OCI-LY1 (cell line): ENCODE data around the gene CDV3.

Source experiments
- H2AFZ ChIP-seq: fragments of 200-600 bp; sonication (generic), shearing (Covaris generic); 2 replicates; pipeline ENCODE4 v1.6.0; 2014; ENCODE audit warnings: antibody characterized with exemption, mild to moderate bottlenecking, low read length
- H3F3A ChIP-seq: fragments of 200-600 bp; sonication (generic), shearing (Covaris generic); 2 replicates; pipeline ENCODE4 v1.6.0; 2014; ENCODE audit warnings: mild to moderate bottlenecking, antibody characterized with exemption, low read length, moderate library complexity; ENCODE audit not compliant: insufficient read depth
- H3K27ac ChIP-seq: fragments of 200-600 bp; sonication (generic); 2 replicates; pipeline ENCODE4 v1.5.1; 2014; ENCODE audit warnings: low read length, mixed run types, mild to moderate bottlenecking, low read depth; ENCODE audit not compliant: poor library complexity, severe bottlenecking
- H3K27me3 ChIP-seq: fragments of 200-600 bp; sonication (generic); 2 replicates; pipeline ENCODE4 v1.6.0; 2014; ENCODE audit warnings: antibody characterized with exemption, mild to moderate bottlenecking, low read length, moderate library complexity; ENCODE audit not compliant: insufficient read depth
- H3K36me3 ChIP-seq: fragments of 200-600 bp; sonication (generic); 2 replicates; pipeline ENCODE4 v1.6.1; 2014; ENCODE audit warnings: mild to moderate bottlenecking, antibody characterized with exemption, low read length, moderate library complexity, mixed read lengths; ENCODE audit not compliant: insufficient read depth
- H3K4me1 ChIP-seq: fragments of 200-600 bp; sonication (generic); 2 replicates; pipeline ENCODE4 v1.5.1; 2014; ENCODE audit warnings: mild to moderate bottlenecking, low read length, moderate library complexity; ENCODE audit not compliant: insufficient read depth, severe bottlenecking
- H3K4me2 ChIP-seq: fragments of 200-600 bp; sonication (generic), shearing (Covaris generic); 2 replicates; pipeline ENCODE4 v1.6.1; 2014; ENCODE audit warnings: low read length
- H3K4me3 ChIP-seq: fragments of 200-600 bp; sonication (generic); 2 replicates; pipeline ENCODE4 v1.5.1; 2014; ENCODE audit warnings: low read length, low read depth, mild to moderate bottlenecking, mixed read lengths; ENCODE audit not compliant: poor library complexity, severe bottlenecking
- H3K79me2 ChIP-seq: fragments of 200-600 bp; shearing (Covaris generic); 2 replicates; pipeline ENCODE4 v1.6.1; 2016; ENCODE audit warnings: mixed run types, low read length, mixed read lengths; ENCODE audit not compliant: insufficient read depth
- H3K9ac ChIP-seq: fragments of 200-600 bp; sonication (generic), shearing (Covaris generic); 2 replicates; pipeline ENCODE4 v1.6.1; 2014; ENCODE audit warnings: mild to moderate bottlenecking, low read length, mixed read lengths
- H3K9me2 ChIP-seq: fragments of 200-600 bp; sonication (generic), shearing (Covaris generic); 2 replicates; pipeline ENCODE4 v1.6.1; 2014; ENCODE audit warnings: low read depth, mild to moderate bottlenecking, low read length, mixed read lengths
- H3K9me3 ChIP-seq: fragments of 200-600 bp; shearing (Covaris generic); 2 replicates; pipeline ENCODE4 v1.6.1; 2014; ENCODE audit warnings: low read length, mixed read lengths
- H4K20me1 ChIP-seq: fragments of 200-600 bp; sonication (generic), shearing (Covaris generic); 2 replicates; pipeline ENCODE4 v1.6.0; 2016; ENCODE audit warnings: mild to moderate bottlenecking, low read length; ENCODE audit not compliant: insufficient read depth
- EZH2 ChIP-seq: fragments of 200-600 bp; sonication (generic), shearing (Covaris generic); IDR thresholded peaks from 2 replicates; pipeline ENCODE4 v1.8.0; 2017; ENCODE audit warnings: borderline replicate concordance, mixed run types, mild to moderate bottlenecking, antibody characterized with exemption, low read length, moderate library complexity, mixed read lengths
- TF ChIP-seq, protein P1 (sequence below): fragments of 200-600 bp; sonication (generic), shearing (Covaris generic); IDR thresholded peaks from 2 replicates; pipeline ENCODE4 v1.5.1; 2017; ENCODE audit warnings: mild to moderate bottlenecking, antibody characterized with exemption, low read length, moderate library complexity, mixed read lengths

Gene CDV3

GRCh38 chr3:133563816-133564215 lies 9.7 kb upstream of the CDV3 start:
- no peak overlapping the region for H2AFZ ChIP-seq
- no peak overlapping the region for H3K4me3 ChIP-seq
- H3K27ac ChIP-seq, result no peak overlapping the region
- H3K79me2 ChIP-seq, result no peaks in the 10 kb centered on the region
- TF ChIP-seq EZH2, result no peak
- TF ChIP-seq, protein P1, sequence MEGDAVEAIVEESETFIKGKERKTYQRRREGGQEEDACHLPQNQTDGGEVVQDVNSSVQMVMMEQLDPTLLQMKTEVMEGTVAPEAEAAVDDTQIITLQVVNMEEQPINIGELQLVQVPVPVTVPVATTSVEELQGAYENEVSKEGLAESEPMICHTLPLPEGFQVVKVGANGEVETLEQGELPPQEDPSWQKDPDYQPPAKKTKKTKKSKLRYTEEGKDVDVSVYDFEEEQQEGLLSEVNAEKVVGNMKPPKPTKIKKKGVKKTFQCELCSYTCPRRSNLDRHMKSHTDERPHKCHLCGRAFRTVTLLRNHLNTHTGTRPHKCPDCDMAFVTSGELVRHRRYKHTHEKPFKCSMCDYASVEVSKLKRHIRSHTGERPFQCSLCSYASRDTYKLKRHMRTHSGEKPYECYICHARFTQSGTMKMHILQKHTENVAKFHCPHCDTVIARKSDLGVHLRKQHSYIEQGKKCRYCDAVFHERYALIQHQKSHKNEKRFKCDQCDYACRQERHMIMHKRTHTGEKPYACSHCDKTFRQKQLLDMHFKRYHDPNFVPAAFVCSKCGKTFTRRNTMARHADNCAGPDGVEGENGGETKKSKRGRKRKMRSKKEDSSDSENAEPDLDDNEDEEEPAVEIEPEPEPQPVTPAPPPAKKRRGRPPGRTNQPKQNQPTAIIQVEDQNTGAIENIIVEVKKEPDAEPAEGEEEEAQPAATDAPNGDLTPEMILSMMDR, result no peak
- no peaks in the 10 kb centered on the region for H3K9me2 ChIP-seq
- no peaks in the 10 kb centered on the region for H4K20me1 ChIP-seq
- H3K9me3 ChIP-seq, result no peaks in the 10 kb centered on the region
- H3K9ac ChIP-seq, result no peak overlapping the region
- H3K4me1 ChIP-seq, result peaks cover 29% of the 10 kb centered on the region
- no peaks in the 10 kb centered on the region for H3F3A ChIP-seq
- H3K27me3 ChIP-seq, result no peaks in the 10 kb centered on the region
- H3K36me3 ChIP-seq, result no peaks in the 10 kb centered on the region
- no peak overlapping the region for H3K4me2 ChIP-seq

DNA sequence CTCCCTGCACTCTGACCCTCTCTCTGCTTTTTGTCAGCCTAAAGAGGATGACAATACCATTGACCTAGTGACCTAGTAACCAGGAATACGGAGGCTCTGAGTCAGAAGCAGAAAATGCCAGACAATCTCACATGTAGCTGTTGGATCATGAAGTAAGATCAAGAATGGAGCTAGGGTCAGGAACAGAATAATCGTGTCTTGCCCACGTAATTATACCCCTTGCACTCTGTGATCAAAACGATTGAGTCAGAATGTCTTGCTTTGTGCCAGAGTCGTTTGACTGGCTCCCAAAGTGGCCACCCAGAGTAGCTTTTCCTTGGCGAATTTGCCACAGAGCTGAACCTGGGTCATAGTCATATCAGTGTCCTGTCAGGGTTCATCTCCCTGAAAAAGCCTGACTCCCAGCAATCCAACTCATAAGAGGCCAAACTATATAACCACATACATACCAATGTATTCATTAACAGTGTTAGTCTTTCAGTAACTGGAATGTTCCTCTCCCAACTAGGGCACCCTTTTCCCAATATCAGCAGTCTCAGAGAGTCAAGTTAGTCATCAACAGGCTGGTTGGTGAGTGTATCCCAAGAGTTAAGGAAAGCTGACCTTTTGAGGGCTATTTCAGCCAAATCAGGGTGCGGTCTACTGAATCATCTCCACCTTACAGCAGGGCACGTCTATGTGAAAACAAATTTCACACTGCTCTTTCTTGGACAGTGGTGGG lies 5.0 kb upstream of the CDV3 start:
- no peaks in the 10 kb centered on the region for H3K36me3 ChIP-seq
- H3K9me3 ChIP-seq, result no peaks in the 10 kb centered on the region
- H3K9me2 ChIP-seq, result no peaks in the 10 kb centered on the region
- 0 out of 2 replicates have a peak, but pooled peaks cover 3% of the 10 kb centered on the region for H3F3A ChIP-seq
- no peak overlapping the region for H3K4me2 ChIP-seq
- peaks cover 17% of the 10 kb centered on the region for H3K4me1 ChIP-seq
- no peak overlapping the region for H3K4me3 ChIP-seq
- no peaks in the 10 kb centered on the region for H3K79me2 ChIP-seq
- no peak overlapping the region for H3K27ac ChIP-seq
- no peaks in the 10 kb centered on the region for H3K27me3 ChIP-seq
- TF ChIP-seq, protein P1, result no peak
- no peak for TF ChIP-seq EZH2
- H2AFZ ChIP-seq, result no peak overlapping the region
- no peak overlapping the region for H3K9ac ChIP-seq
- H4K20me1 ChIP-seq, result no peaks in the 10 kb centered on the region

- H2AFZ ChIP-seq, result no peak overlapping the region
- H4K20me1 ChIP-seq, result no peaks in the 10 kb centered on the region
- H3K9me2 ChIP-seq, result no peaks in the 10 kb centered on the region
- H3K4me2 ChIP-seq, result no peak overlapping the region
- peaks cover 11% of the 10 kb centered on the region for H3K79me2 ChIP-seq
- peak overlapping the region; percentile 19 for H3K27ac ChIP-seq
- TF ChIP-seq EZH2, result no peak
- TF ChIP-seq, protein P1, result no peak
- peaks cover 11% of the 10 kb centered on the region for H3K36me3 ChIP-seq
- 0 out of 2 replicates have a peak, but pooled peaks cover 3% of the 10 kb centered on the region for H3F3A ChIP-seq
- no peak overlapping the region for H3K4me3 ChIP-seq
- H3K9me3 ChIP-seq, result no peaks in the 10 kb centered on the region
- H3K9ac ChIP-seq, result no peak overlapping the region
- no peaks in the 10 kb centered on the region for H3K27me3 ChIP-seq
- H3K4me1 ChIP-seq, result peaks cover 23% of the 10 kb centered on the region
Observed at GRCh38 chr3:133570139-133570936, 3.1 kb upstream of the CDV3 start.
